Measurements from ENCODE around the gene CMTR1.

The CMTR1 gene

GRCh38 chr6:37493661-37493995, 60.6 kb downstream of the CMTR1 start:
- Histone ChIP-seq H2AFZ (no peak overlapping the region), H3K4me2 (ENCODE audit: low read length) (no peak overlapping the region), H3K4me1 (peaks cover 8% of the 10 kb centered on the region), H3K27ac (no peak overlapping the region), H3K4me3 (ENCODE audit: low read depth, low read length) (no peak overlapping the region), H3K27me3 (ENCODE audit: control insufficient read depth, insufficient read depth, low read length) (no peaks in the 10 kb centered on the region), H3K9me3 (ENCODE audit: control insufficient read depth, low read length) (no peaks in the 10 kb centered on the region), H3K36me3 (ENCODE audit: control insufficient read depth, insufficient read depth, low read length) (no peaks in the 10 kb centered on the region), H3K9ac (no peak overlapping the region), H3K79me2 (peaks cover 6% of the 10 kb centered on the region)
- TF ChIP-seq CTCF (IDR thresholded peaks at IDR 0.05), result no peak

- Histone ChIP-seq H3K4me3 (ENCODE audit: low read depth, low read length) (no peak overlapping the region), H3K79me2 (peaks cover 10% of the 10 kb centered on the region), H3K27ac (no peak overlapping the region), H3K27me3 (ENCODE audit: control insufficient read depth, insufficient read depth, low read length) (no peaks in the 10 kb centered on the region), H3K9me3 (ENCODE audit: control insufficient read depth, low read length) (no peaks in the 10 kb centered on the region), H3K9ac (no peak overlapping the region), H3K36me3 (ENCODE audit: control insufficient read depth, insufficient read depth, low read length) (no peaks in the 10 kb centered on the region), H3K4me2 (ENCODE audit: low read length) (no peak overlapping the region), H2AFZ (no peak overlapping the region), H3K4me1 (peaks cover 8% of the 10 kb centered on the region)
- TF ChIP-seq CTCF (IDR thresholded peaks at IDR 0.05), result no peak
These were observed 62.4 kb downstream of the CMTR1 start for GRCh38 chr6:37495244-37495934.

GRCh38 chr6:37496951-37497885, 64.2 kb downstream of the CMTR1 start:
- H2AFZ ChIP-seq, result no peak overlapping the region
- H3K79me2 ChIP-seq, result peaks cover 10% of the 10 kb centered on the region

GRCh38 chr6:37499433-37500293, 66.6 kb downstream of the CMTR1 start, which contains the start of gene CCDC167:
Gene CCDC167 (minus strand): TSS chr6:37499893. CDS start chr6:37499863, 30 bp downstream.
- H3K9ac ChIP-seq, result no peak within 1 kb of the TSS
- peak within 1 kb of the TSS; percentile 93 for H2AFZ ChIP-seq
- H3K27me3 ChIP-seq (ENCODE audit: control insufficient read depth, insufficient read depth, low read length), result no peaks in the 10 kb centered on the region
- peak within 1 kb of the TSS; percentile 76 for H3K4me3 ChIP-seq (ENCODE audit: low read depth, low read length)
- H3K27ac ChIP-seq, result no peak within 1 kb of the TSS
- peak within 1 kb of the TSS; percentile 76 for H3K4me2 ChIP-seq (ENCODE audit: low read length)
- TF ChIP-seq CTCF (IDR thresholded peaks at IDR 0.05), result no peak
- H3K9me3 ChIP-seq (ENCODE audit: control insufficient read depth, low read length), result no peaks in the 10 kb centered on the region
- no peaks in the 10 kb centered on the region for H3K36me3 ChIP-seq (ENCODE audit: control insufficient read depth, insufficient read depth, low read length)
- no peaks in the 10 kb centered on the region for H3K4me1 ChIP-seq
- peaks cover 10% of the 10 kb centered on the region for H3K79me2 ChIP-seq

More at GRCh38 chr6:37496951-37497885, 64.2 kb downstream of the CMTR1 start:
- Histone ChIP-seq H3K4me1 (no peaks in the 10 kb centered on the region), H3K4me3 (ENCODE audit: low read depth, low read length) (no peak overlapping the region), H3K36me3 (ENCODE audit: control insufficient read depth, insufficient read depth, low read length) (no peaks in the 10 kb centered on the region), H3K27ac (no peak overlapping the region), H3K4me2 (ENCODE audit: low read length) (no peak overlapping the region), H3K9me3 (ENCODE audit: control insufficient read depth, low read length) (no peaks in the 10 kb centered on the region), H3K9ac (no peak overlapping the region), H3K27me3 (ENCODE audit: control insufficient read depth, insufficient read depth, low read length) (no peaks in the 10 kb centered on the region)
- no peak for TF ChIP-seq CTCF (IDR thresholded peaks at IDR 0.05)

Measured in parathyroid adenoma (tissue), 2 donors.